Nephron (organoid): ENCODE measurements around the gene BAZ1B.

ENCODE experiments used
- H3K27ac Mint-ChIP-seq, 3 experiments: 2 replicates each; pipeline ENCODE4 v1.8.0; 2020; ENCODE audit warnings: mixed read lengths in 3 of 3, mild to moderate bottlenecking in 2 of 3, moderate library complexity in 1 of 3
- H3K27me3 Mint-ChIP-seq: 2 replicates; pipeline ENCODE4 v1.8.0; 2021; ENCODE audit warnings: low read depth, mild to moderate bottlenecking, moderate library complexity, mixed read lengths
- H3K36me3 Mint-ChIP-seq: 2 replicates; pipeline ENCODE4 v1.8.0; 2020; ENCODE audit warnings: low read depth, mixed read lengths
- H3K4me1 Mint-ChIP-seq: 2 replicates; pipeline ENCODE4 v1.8.0; 2020; ENCODE audit warnings: mixed read lengths
- H3K4me3 Mint-ChIP-seq, 3 experiments: 2 replicates each; pipeline ENCODE4 v1.8.0; 2020; ENCODE audit warnings: mild to moderate bottlenecking in 3 of 3, mixed read lengths in 3 of 3, moderate library complexity in 2 of 3
- H3K9me3 Mint-ChIP-seq: 2 replicates; pipeline ENCODE4 v1.8.0; 2020; ENCODE audit warnings: mixed read lengths
- TF ChIP-seq, protein P1 (sequence below), 3 experiments: fragments of 200-600 bp; sonication (generic); IDR thresholded peaks; one replicate each; pipeline ENCODE4 v1.5.0; 2021; ENCODE audit warnings: antibody characterized with exemption in 3 of 3; ENCODE audit not compliant: unreplicated experiment in 3 of 3

BAZ1B gene

GRCh38 chr7:73448609-73449008, 73.5 kb downstream of the BAZ1B start:
- no peak overlapping the region for H3K4me3 Mint-ChIP-seq
- H3K27me3 Mint-ChIP-seq = no peaks in the 10 kb centered on the region
- peaks cover 85% of the 10 kb centered on the region for H3K36me3 Mint-ChIP-seq
- H3K9me3 Mint-ChIP-seq = no peaks in the 10 kb centered on the region
- TF ChIP-seq, protein P1, sequence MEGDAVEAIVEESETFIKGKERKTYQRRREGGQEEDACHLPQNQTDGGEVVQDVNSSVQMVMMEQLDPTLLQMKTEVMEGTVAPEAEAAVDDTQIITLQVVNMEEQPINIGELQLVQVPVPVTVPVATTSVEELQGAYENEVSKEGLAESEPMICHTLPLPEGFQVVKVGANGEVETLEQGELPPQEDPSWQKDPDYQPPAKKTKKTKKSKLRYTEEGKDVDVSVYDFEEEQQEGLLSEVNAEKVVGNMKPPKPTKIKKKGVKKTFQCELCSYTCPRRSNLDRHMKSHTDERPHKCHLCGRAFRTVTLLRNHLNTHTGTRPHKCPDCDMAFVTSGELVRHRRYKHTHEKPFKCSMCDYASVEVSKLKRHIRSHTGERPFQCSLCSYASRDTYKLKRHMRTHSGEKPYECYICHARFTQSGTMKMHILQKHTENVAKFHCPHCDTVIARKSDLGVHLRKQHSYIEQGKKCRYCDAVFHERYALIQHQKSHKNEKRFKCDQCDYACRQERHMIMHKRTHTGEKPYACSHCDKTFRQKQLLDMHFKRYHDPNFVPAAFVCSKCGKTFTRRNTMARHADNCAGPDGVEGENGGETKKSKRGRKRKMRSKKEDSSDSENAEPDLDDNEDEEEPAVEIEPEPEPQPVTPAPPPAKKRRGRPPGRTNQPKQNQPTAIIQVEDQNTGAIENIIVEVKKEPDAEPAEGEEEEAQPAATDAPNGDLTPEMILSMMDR (IDR thresholded peaks at IDR 0.05; ENCODE audit: unreplicated experiment in 3 of 3) = no peak
- H3K27ac Mint-ChIP-seq = no peak overlapping the region
- peaks cover 41% of the 10 kb centered on the region for H3K4me1 Mint-ChIP-seq

- H3K27me3 Mint-ChIP-seq = no peaks in the 10 kb centered on the region
- peaks cover 50% of the 10 kb centered on the region for H3K4me1 Mint-ChIP-seq
- H3K27ac Mint-ChIP-seq = peak overlapping the region; percentile 35 to 87 (median 77)
- H3K9me3 Mint-ChIP-seq = no peaks in the 10 kb centered on the region
- no peak overlapping the region for H3K4me3 Mint-ChIP-seq
- H3K36me3 Mint-ChIP-seq = peaks cover 94% of the 10 kb centered on the region
- TF ChIP-seq, protein P1 (IDR thresholded peaks at IDR 0.05; ENCODE audit: unreplicated experiment in 3 of 3) = no peak
Observed at GRCh38 chr7:73447121-73447733, 74.9 kb downstream of the BAZ1B start.

DNA sequence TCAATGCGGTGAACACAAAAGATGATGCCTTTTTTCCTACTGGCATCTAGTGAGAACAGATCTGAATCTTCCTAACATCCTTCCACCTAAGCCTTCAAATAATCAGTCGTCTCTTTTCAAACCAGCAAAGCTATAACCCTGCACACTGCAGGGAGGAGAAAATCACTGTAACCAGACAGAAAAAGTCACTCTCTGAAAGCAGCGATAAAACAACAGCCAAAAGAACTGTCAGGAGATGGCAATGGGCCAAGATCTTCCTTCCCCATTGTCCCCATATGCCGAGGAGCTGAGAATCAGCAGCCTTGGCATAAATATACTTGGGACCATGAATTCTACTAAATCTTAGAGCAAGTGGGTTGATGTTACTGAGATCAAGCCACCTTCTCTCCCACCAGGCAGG, 75.4 kb downstream of the BAZ1B start:
- H3K36me3 Mint-ChIP-seq = peaks cover 98% of the 10 kb centered on the region
- no peaks in the 10 kb centered on the region for H3K27me3 Mint-ChIP-seq
- H3K4me1 Mint-ChIP-seq = peaks cover 54% of the 10 kb centered on the region
- H3K9me3 Mint-ChIP-seq = no peaks in the 10 kb centered on the region
- H3K4me3 Mint-ChIP-seq = no peak overlapping the region
- TF ChIP-seq, protein P1 (IDR thresholded peaks at IDR 0.05; ENCODE audit: unreplicated experiment in 3 of 3) = no peak
- H3K27ac Mint-ChIP-seq = peak overlapping the region; percentile 35 to 87 (median 68)

GRCh38 chr7:73443548-73444255, 78.4 kb downstream of the BAZ1B start:
- peaks cover 75% of the 10 kb centered on the region for H3K4me1 Mint-ChIP-seq
- TF ChIP-seq, protein P1 (IDR thresholded peaks at IDR 0.05; ENCODE audit: unreplicated experiment in 3 of 3) = no peak
- no peaks in the 10 kb centered on the region for H3K27me3 Mint-ChIP-seq
- H3K27ac Mint-ChIP-seq = peak overlapping the region; percentile 69 to 92 (median 81)
- no peaks in the 10 kb centered on the region for H3K9me3 Mint-ChIP-seq
- peak overlapping the region in 2 of 3 experiments; percentile 30 to 71 for H3K4me3 Mint-ChIP-seq
- H3K36me3 Mint-ChIP-seq = peaks cover 97% of the 10 kb centered on the region

DNA sequence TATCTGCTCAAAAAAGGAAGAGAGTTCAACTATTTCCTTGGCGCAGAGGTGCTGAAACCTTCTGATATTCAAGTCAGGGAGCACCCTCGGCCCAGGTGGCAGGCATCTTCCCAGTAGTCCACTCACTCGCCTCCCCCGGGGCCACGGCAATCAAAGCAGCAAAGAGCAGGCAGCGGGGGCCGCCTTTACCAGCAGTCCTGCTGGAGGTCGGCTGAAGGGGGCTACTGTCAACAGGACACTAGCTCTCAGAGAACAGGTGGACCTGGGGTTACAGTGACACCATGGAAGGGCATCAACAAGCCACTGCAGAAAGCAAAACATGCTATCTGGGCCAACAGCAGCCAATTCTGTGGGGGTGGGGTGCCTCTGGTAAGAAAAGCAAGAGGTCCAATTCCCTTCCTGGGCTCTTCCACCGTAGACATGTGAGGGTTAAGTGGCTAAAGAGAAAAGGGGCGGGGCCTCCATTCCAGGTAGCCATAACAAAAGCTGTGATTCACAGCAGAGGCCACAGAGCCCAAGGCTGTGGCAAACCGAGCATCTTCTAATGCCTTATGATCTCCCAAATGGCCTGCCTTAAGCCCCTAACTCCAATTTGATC, 79.1 kb downstream of the BAZ1B start:
- Mint-ChIP-seq H3K4me1 (peaks cover 79% of the 10 kb centered on the region), H3K36me3 (peaks cover 92% of the 10 kb centered on the region), H3K27ac (peak overlapping the region; percentile 69 to 92 (median 81)), H3K9me3 (no peaks in the 10 kb centered on the region), H3K4me3 (peak overlapping the region in 2 of 3 experiments; percentile 30 to 71), H3K27me3 (no peaks in the 10 kb centered on the region)
- TF ChIP-seq, protein P1 (IDR thresholded peaks at IDR 0.05; ENCODE audit: unreplicated experiment in 3 of 3) = no peak
